ENCODE data around the gene PCED1B. TPM values are rescaled to one million over a fixed set of nuclear protein-coding genes. Genes with fewer than 3 reads are reported as not detected.

Gene PCED1B
- total RNA-seq, 2 donors from 2014 or later: 2.3 to 14.2 TPM

DNA sequence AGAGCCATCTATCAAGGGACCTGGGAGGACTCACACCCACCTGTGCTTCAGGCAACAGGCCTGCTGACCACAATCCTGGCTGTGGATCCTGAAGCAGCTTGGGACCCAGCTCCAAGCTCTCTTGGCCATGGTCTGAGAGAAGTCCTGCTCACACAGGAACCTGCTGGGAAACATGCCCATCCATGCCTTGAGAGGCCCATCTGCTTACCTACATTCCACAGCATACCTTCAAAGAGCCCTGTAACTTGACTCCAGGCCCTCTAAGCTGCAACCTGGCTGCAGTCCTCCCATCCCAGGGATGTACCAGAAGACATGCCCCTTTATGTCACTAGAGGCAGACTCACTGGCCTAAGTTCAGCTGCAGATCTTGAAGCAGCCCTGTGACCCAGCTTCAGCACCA, 62.0 kb downstream of the PCED1B start:
- no peaks in the 10 kb centered on the region for H3K4me1 ChIP-seq
- H3K4me3 ChIP-seq: no peak overlapping the region
- DNase-seq (no peak), ATAC-seq (no peak)
- H3K9me3 ChIP-seq: peaks cover 0 to 3% (median 0%) of the 10 kb centered on the region in 3 donors
- no peaks in the 10 kb centered on the region for H3K27me3 ChIP-seq
- intact Hi-C loops (cut with DNase I): no loop called here
- H3K27ac ChIP-seq: no peak overlapping the region
- no peak for TF ChIP-seq CTCF (IDR thresholded peaks at IDR 0.05)
- H3K36me3 ChIP-seq (replicated peaks in 1 of 2; ENCODE audit: insufficient read depth in 1 of 2, low read depth in 2 of 2): no peaks in the 10 kb centered on the region

DNA sequence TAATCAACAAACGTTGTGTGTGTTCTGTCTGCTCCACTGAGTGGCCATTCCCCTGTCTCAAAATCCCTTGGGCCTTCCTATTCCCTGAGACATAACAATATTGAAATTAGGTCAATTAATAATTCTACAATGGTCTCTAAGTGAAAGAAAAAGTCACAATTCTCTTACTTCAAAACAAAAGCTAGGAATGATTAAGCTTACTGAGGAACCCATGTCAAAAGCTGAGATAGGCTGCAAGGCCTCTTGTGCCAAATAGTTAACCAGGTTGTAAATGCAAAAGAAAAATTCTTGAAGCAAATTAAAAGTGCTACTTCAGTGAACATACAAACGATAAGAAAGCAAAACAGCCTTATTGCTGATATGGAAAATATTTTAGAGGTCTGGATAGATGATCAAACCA, 65.3 kb downstream of the PCED1B start:
- DNase-seq (no peak), ATAC-seq (no peak)
- no peaks in the 10 kb centered on the region for H3K27me3 ChIP-seq
- H3K4me3 ChIP-seq: no peak overlapping the region
- H3K27ac ChIP-seq: no peak overlapping the region
- H3K9me3 ChIP-seq: no peaks in the 10 kb centered on the region
- WGBS, 2 donors: 47% methylated on average over 2 of the region's 2 CpGs
- TF ChIP-seq POLR2A (IDR thresholded peaks at IDR 0.05): no peak
- TF ChIP-seq CTCF (IDR thresholded peaks at IDR 0.05): no peak
- intact Hi-C loops (cut with DNase I): no loop called here
- H3K4me1 ChIP-seq: no peaks in the 10 kb centered on the region
- no peaks in the 10 kb centered on the region for H3K36me3 ChIP-seq (replicated peaks in 1 of 2; ENCODE audit: insufficient read depth in 1 of 2, low read depth in 2 of 2)

DNA sequence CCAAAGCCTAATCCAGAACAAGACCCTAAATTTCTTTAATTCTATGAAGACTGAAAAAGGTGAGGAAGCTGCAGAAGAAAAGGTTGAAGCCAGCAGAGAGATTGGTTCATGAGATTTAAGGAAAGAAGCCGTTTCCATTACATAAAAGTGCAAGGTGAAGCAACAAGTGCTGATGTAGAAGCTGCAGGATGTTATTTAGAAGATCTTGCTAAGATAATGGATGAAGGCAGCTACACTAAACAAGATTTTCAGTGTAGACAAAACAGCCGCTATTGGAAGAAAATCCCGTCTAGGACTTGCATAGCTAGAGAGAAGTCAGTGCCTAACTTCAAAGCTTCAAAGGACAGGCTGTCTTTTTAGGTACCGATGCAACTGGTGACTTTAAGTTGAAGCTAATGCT, 65.8 kb downstream of the PCED1B start:
- ATAC-seq (no peak), DNase-seq (no peak)
- Histone ChIP-seq H3K4me3 (no peak overlapping the region), H3K27ac (no peak overlapping the region), H3K36me3 (replicated peaks in 1 of 2; ENCODE audit: insufficient read depth in 1 of 2, low read depth in 2 of 2) (no peaks in the 10 kb centered on the region), H3K27me3 (no peaks in the 10 kb centered on the region), H3K4me1 (no peaks in the 10 kb centered on the region), H3K9me3 (no peaks in the 10 kb centered on the region)
- TF ChIP-seq POLR2A (IDR thresholded peaks at IDR 0.05): no peak
- no peak for TF ChIP-seq CTCF (IDR thresholded peaks at IDR 0.05)
- WGBS, 2 donors: 76 to 79% methylated on average over 4 of the region's 4 CpGs
- intact Hi-C loops (cut with DNase I): no loop called here

DNA sequence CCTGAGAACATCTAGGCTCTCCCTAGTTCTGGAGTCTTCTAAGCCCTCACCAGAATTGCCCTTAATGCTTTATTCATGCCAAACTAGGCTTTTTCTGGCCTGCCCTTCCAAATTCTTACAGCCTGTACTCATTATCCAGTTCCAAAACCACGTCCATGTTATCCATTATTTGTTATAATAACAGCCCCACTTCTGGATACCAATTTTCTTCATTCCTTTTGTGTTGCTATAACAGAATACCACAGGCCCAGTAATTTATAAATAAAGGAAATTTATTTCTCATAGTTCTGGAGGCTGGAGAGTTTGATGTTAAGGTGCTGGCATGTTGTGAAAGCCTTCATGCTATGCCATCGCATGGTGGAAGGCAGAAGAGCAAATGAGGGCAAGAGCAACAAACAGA, 68.3 kb downstream of the PCED1B start:
- WGBS, 2 donors: 86 to 93% methylated on average over 2 of the region's 2 CpGs
- Histone ChIP-seq H3K27ac (no peak overlapping the region), H3K9me3 (no peaks in the 10 kb centered on the region), H3K4me3 (no peak overlapping the region), H3K36me3 (replicated peaks in 1 of 2; ENCODE audit: insufficient read depth in 1 of 2, low read depth in 2 of 2) (no peaks in the 10 kb centered on the region), H3K27me3 (no peaks in the 10 kb centered on the region), H3K4me1 (peaks cover 5% of the 10 kb centered on the region)
- ATAC-seq (no peak), DNase-seq (no peak)
- intact Hi-C loops (cut with DNase I): no loop called here
- TF ChIP-seq POLR2A (IDR thresholded peaks at IDR 0.05) (no peak), CTCF (IDR thresholded peaks at IDR 0.05) (no peak)

DNA sequence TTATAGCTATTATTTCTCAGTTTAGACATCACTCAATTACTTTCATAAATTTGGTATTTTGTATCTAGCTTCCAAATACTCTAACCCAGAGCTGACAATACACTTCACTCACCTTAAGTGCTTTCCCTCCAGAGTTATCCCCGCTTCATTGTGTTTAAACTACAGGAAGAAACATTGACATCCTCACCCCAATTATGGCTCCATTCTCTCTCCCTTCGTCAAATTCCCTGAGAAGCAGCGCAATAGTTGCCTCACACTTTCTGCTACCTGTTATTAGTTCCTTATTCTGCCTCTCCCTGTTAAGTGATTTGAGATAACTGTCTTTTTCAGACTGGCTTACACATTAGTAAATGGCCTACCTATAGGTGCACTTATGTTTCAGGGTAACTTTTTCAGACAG, 69.7 kb downstream of the PCED1B start:
- Histone ChIP-seq H3K4me3 (no peak overlapping the region), H3K36me3 (replicated peaks in 1 of 2; ENCODE audit: insufficient read depth in 1 of 2, low read depth in 2 of 2) (no peaks in the 10 kb centered on the region), H3K27me3 (no peaks in the 10 kb centered on the region), H3K27ac (no peak overlapping the region), H3K9me3 (no peaks in the 10 kb centered on the region), H3K4me1 (peaks cover 5% of the 10 kb centered on the region)
- intact Hi-C loops (cut with DNase I): no loop called here
- DNase-seq: no peak
- TF ChIP-seq POLR2A (IDR thresholded peaks at IDR 0.05) (no peak), CTCF (IDR thresholded peaks at IDR 0.05) (no peak)
- ATAC-seq: no peak
- WGBS, 2 donors: 59 to 79% methylated on average over 3 of the region's 3 CpGs
